Neural progenitor cell (in vitro differentiated cells): ENCODE results near the gene UBR7. TPM values are rescaled to one million over a fixed set of nuclear protein-coding genes. Genes with fewer than 3 reads are reported as not detected.

Source experiments
- DNase-seq: peaks from one replicate; pipeline ENCODE4 v3.0.0-alpha.2; 2016; ENCODE audit warnings: low spot score
- H2AFZ ChIP-seq: fragments of 200-600 bp; sonication (generic); replicated peaks from 2 replicates; pipeline ENCODE4 v1.6.1; 2016; ENCODE audit warnings: antibody characterized with exemption
- H3F3A ChIP-seq: fragments of 200-600 bp; sonication (generic); 2 replicates; pipeline ENCODE4 v1.6.1; 2016; ENCODE audit warnings: antibody characterized with exemption, low read depth
- H3K27ac ChIP-seq: fragments of 200-600 bp; sonication (generic); 2 replicates; pipeline ENCODE4 v1.5.1; 2016; ENCODE audit warnings: mild to moderate bottlenecking
- H3K27me3 ChIP-seq: fragments of 200-600 bp; sonication (generic); 2 replicates; pipeline ENCODE4 v1.6.1; 2016; ENCODE audit warnings: mild to moderate bottlenecking, moderate library complexity
- H3K36me3 ChIP-seq: fragments of 200-600 bp; sonication (generic); 2 replicates; pipeline ENCODE4 v1.5.1; 2016
- H3K4me1 ChIP-seq: fragments of 200-600 bp; sonication (generic); 2 replicates; pipeline ENCODE4 v1.6.1; 2016; ENCODE audit warnings: mixed run types
- H3K4me2 ChIP-seq: fragments of 200-600 bp; sonication (generic); 2 replicates; pipeline ENCODE4 v1.6.1; 2016
- H3K4me3 ChIP-seq: fragments of 200-600 bp; sonication (generic); 2 replicates; pipeline ENCODE4 v1.5.1; 2016
- H3K79me2 ChIP-seq: fragments of 200-600 bp; sonication (generic); 2 replicates; pipeline ENCODE4 v1.6.1; 2016; ENCODE audit warnings: low read depth
- H3K9ac ChIP-seq: fragments of 200-600 bp; sonication (generic); 2 replicates; pipeline ENCODE4 v1.6.1; 2016
- H3K9me3 ChIP-seq: fragments of 200-600 bp; sonication (generic); 2 replicates; pipeline ENCODE4 v1.5.1; 2016; ENCODE audit warnings: low read depth
- H4K20me1 ChIP-seq: fragments of 200-600 bp; sonication (generic); 2 replicates; pipeline ENCODE4 v1.6.1; 2016; ENCODE audit warnings: low read depth
- H3K27ac Mint-ChIP-seq: 3 replicates; pipeline ENCODE4 v1.8.0; 2021; ENCODE audit warnings: mixed read lengths
- H3K27me3 Mint-ChIP-seq: 2 replicates; pipeline ENCODE4 v1.8.0; 2022; ENCODE audit warnings: low read depth, mild to moderate bottlenecking, inconsistent platforms, moderate library complexity, mixed read lengths; ENCODE audit not compliant: insufficient read depth
- H3K36me3 Mint-ChIP-seq: 3 replicates; pipeline ENCODE4 v1.8.0; 2021; ENCODE audit warnings: mixed read lengths
- H3K4me1 Mint-ChIP-seq: 3 replicates; pipeline ENCODE4 v1.8.0; 2021; ENCODE audit warnings: mixed read lengths
- H3K4me3 Mint-ChIP-seq: 3 replicates; pipeline ENCODE4 v1.8.0; 2021; ENCODE audit warnings: mild to moderate bottlenecking, moderate library complexity, mixed read lengths
- H3K9me3 Mint-ChIP-seq: 3 replicates; pipeline ENCODE4 v1.8.0; 2020; ENCODE audit warnings: mixed read lengths
- EZH2 ChIP-seq: fragments of 200-600 bp; sonication (generic); IDR thresholded peaks from 2 replicates; pipeline ENCODE4 v1.6.1; 2017; ENCODE audit warnings: antibody characterized with exemption, mild to moderate bottlenecking, moderate library complexity
- EZH2phosphoT487 ChIP-seq: fragments of 200-600 bp; sonication (generic); IDR thresholded peaks from 2 replicates; pipeline ENCODE4 v1.6.1; 2017; ENCODE audit warnings: antibody characterized with exemption
- total RNA-seq: library from RNA; depleted of rRNA; stranded (reverse); fragments of >200 nt; gene quantifications from 2 replicates; pipeline ENCODE4 v1.2.3, GENCODE V29; 2015; ENCODE audit warnings: low replicate concordance
- TF ChIP-seq, protein P1 (sequence below): fragments of 200-600 bp; sonication (generic); IDR thresholded peaks from 2 replicates; pipeline ENCODE4 v1.5.1; 2017; ENCODE audit warnings: antibody characterized with exemption, mild to moderate bottlenecking

The UBR7 gene
- total RNA-seq, 1 donor from 2014 or later, result 55.7 TPM

- H3K4me2 ChIP-seq, result no peak overlapping the region
- no peak overlapping the region for H3K9ac ChIP-seq
- DNase-seq, result no peak
- H3K4me1 Mint-ChIP-seq, result no peaks in the 10 kb centered on the region
- H3K36me3 ChIP-seq, result peaks cover 5% of the 10 kb centered on the region
- no peak overlapping the region for H3K4me3 ChIP-seq
- no peak overlapping the region for H3K27ac Mint-ChIP-seq
- no peaks in the 10 kb centered on the region for H3K27me3 Mint-ChIP-seq
- no peak overlapping the region for H2AFZ ChIP-seq
- no peaks in the 10 kb centered on the region for H3K27me3 ChIP-seq
- TF ChIP-seq EZH2, result no peak
- no peak for TF ChIP-seq EZH2phosphoT487
- TF ChIP-seq, protein P1, sequence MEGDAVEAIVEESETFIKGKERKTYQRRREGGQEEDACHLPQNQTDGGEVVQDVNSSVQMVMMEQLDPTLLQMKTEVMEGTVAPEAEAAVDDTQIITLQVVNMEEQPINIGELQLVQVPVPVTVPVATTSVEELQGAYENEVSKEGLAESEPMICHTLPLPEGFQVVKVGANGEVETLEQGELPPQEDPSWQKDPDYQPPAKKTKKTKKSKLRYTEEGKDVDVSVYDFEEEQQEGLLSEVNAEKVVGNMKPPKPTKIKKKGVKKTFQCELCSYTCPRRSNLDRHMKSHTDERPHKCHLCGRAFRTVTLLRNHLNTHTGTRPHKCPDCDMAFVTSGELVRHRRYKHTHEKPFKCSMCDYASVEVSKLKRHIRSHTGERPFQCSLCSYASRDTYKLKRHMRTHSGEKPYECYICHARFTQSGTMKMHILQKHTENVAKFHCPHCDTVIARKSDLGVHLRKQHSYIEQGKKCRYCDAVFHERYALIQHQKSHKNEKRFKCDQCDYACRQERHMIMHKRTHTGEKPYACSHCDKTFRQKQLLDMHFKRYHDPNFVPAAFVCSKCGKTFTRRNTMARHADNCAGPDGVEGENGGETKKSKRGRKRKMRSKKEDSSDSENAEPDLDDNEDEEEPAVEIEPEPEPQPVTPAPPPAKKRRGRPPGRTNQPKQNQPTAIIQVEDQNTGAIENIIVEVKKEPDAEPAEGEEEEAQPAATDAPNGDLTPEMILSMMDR, result no peak
- H3K36me3 Mint-ChIP-seq, result peaks cover 25% of the 10 kb centered on the region
- H4K20me1 ChIP-seq, result no peaks in the 10 kb centered on the region
- H3K4me1 ChIP-seq, result no peaks in the 10 kb centered on the region
- H3F3A ChIP-seq, result no peaks in the 10 kb centered on the region
- no peaks in the 10 kb centered on the region for H3K9me3 Mint-ChIP-seq
- no peaks in the 10 kb centered on the region for H3K9me3 ChIP-seq
- no peaks in the 10 kb centered on the region for H3K79me2 ChIP-seq
- no peak overlapping the region for H3K4me3 Mint-ChIP-seq
- H3K27ac ChIP-seq, result no peak overlapping the region
Measured at GRCh38 chr14:93245764-93246420, 38.8 kb downstream of the UBR7 start.

- no peaks in the 10 kb centered on the region for H3F3A ChIP-seq
- H2AFZ ChIP-seq, result no peak overlapping the region
- no peaks in the 10 kb centered on the region for H3K27me3 Mint-ChIP-seq
- no peak overlapping the region for H3K4me3 Mint-ChIP-seq
- no peak for DNase-seq
- peaks cover 27% of the 10 kb centered on the region for H3K36me3 Mint-ChIP-seq
- H3K79me2 ChIP-seq, result no peaks in the 10 kb centered on the region
- no peaks in the 10 kb centered on the region for H3K9me3 ChIP-seq
- H3K9me3 Mint-ChIP-seq, result no peaks in the 10 kb centered on the region
- H3K4me3 ChIP-seq, result no peak overlapping the region
- no peak overlapping the region for H3K9ac ChIP-seq
- no peaks in the 10 kb centered on the region for H3K4me1 Mint-ChIP-seq
- H3K27ac Mint-ChIP-seq, result no peak overlapping the region
- no peak overlapping the region for H3K27ac ChIP-seq
- no peaks in the 10 kb centered on the region for H3K27me3 ChIP-seq
- peaks cover 5% of the 10 kb centered on the region for H3K36me3 ChIP-seq
- no peak overlapping the region for H3K4me2 ChIP-seq
- H4K20me1 ChIP-seq, result no peaks in the 10 kb centered on the region
- no peaks in the 10 kb centered on the region for H3K4me1 ChIP-seq
- TF ChIP-seq, protein P1, result no peak
- TF ChIP-seq EZH2phosphoT487 (no peak), EZH2 (no peak)
Measured at GRCh38 chr14:93246534-93246933, 39.5 kb downstream of the UBR7 start.

DNA sequence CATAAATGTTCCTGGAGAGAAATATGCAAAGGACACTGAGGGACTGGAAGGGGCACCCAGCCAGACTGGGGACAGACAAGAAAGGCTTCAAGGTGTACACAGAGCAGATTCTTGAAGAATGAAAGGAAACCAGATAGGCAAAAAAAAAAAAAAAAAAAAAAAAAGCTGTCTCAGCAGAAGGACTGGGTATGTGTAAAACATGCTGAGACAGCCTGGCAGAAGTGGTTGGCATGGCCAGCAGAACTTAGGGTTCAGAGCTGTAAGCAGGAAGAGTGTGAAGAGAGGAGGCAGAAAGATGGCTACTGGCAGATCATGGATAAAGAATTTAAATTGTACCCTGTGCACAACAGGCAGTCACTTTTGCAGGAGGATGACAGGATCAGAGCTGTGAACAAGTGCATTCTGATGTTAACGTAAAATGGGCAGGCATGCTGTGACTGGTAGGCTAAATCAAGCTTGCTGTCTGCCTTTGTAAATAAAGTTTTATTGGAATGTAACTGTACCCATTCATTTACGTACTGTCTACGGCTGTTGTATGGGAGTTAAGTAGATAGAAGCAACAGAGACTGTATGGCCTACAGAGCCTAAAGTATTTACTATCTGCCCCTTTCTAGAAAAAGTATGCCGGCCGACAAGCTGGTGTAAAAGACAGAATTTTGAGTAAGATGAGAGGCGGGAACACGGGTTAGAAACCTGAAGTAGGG is 42.2 kb downstream of the UBR7 start:
- Histone ChIP-seq H3F3A (no peaks in the 10 kb centered on the region), H3K4me1 (no peaks in the 10 kb centered on the region), H3K9ac (no peak overlapping the region), H3K4me2 (no peak overlapping the region), H3K9me3 (no peaks in the 10 kb centered on the region), H3K27ac (no peak overlapping the region), H2AFZ (no peak overlapping the region), H3K27me3 (no peaks in the 10 kb centered on the region), H3K36me3 (peaks cover 5% of the 10 kb centered on the region), H3K4me3 (no peak overlapping the region), H3K79me2 (no peaks in the 10 kb centered on the region), H4K20me1 (no peaks in the 10 kb centered on the region)
- no peak overlapping the region for H3K4me3 Mint-ChIP-seq
- no peaks in the 10 kb centered on the region for H3K4me1 Mint-ChIP-seq
- H3K27ac Mint-ChIP-seq, result no peak overlapping the region
- no peaks in the 10 kb centered on the region for H3K27me3 Mint-ChIP-seq
- no peak for DNase-seq
- no peak for TF ChIP-seq EZH2phosphoT487
- TF ChIP-seq EZH2, result no peak
- TF ChIP-seq, protein P1, result no peak
- H3K36me3 Mint-ChIP-seq, result peaks cover 19% of the 10 kb centered on the region
- H3K9me3 Mint-ChIP-seq, result no peaks in the 10 kb centered on the region
